ENCODE data around the gene POLD3. TPM values are rescaled to one million over a fixed set of nuclear protein-coding genes. Genes with fewer than 3 reads are reported as not detected.
"Not testable (repeated sequence)": the region's sequence is repeated elsewhere in the genome, so short reads cannot be mapped to it uniquely, and the experiment has no call there.

Gene POLD3
- total RNA-seq, 1 donor from 2014 or later = 22.6 TPM

GRCh38 chr11:74581954-74582547 is 10.3 kb upstream of the POLD3 start:
- DNase-seq (ENCODE audit: low spot score) = no peak

- DNase-seq (ENCODE audit: low spot score) = no peak
Measured at GRCh38 chr11:74583024-74583624, 9.3 kb upstream of the POLD3 start.

- not testable (repeated sequence) for DNase-seq (ENCODE audit: low spot score)
Measured at GRCh38 chr11:74590492-74590891, 1.9 kb upstream of the POLD3 start.

GRCh38 chr11:74592063-74592440 is 330 bp upstream of the POLD3 start:
- DNase-seq (ENCODE audit: low spot score) = no peak

DNA sequence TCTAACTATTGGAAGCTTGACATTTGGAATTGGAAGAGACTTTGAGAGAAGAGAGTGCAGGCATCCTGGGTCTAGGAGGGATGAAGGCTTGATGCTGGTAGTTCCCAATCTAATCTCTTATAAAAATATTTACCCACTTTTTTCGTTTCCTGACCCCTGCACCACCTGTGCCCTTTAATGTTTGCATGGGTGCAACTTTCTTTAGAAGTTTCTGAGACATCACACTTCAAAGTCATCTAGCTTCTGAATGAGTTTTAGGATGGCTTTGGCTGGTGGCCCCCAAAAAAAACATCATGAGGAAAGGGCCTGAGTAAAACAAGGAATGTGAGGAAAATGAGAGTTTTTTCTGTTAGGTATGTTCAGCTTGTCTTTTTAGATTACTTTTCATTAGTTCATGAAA is 1.1 kb downstream of the POLD3 start:
- no peak for DNase-seq (ENCODE audit: low spot score)

DNA sequence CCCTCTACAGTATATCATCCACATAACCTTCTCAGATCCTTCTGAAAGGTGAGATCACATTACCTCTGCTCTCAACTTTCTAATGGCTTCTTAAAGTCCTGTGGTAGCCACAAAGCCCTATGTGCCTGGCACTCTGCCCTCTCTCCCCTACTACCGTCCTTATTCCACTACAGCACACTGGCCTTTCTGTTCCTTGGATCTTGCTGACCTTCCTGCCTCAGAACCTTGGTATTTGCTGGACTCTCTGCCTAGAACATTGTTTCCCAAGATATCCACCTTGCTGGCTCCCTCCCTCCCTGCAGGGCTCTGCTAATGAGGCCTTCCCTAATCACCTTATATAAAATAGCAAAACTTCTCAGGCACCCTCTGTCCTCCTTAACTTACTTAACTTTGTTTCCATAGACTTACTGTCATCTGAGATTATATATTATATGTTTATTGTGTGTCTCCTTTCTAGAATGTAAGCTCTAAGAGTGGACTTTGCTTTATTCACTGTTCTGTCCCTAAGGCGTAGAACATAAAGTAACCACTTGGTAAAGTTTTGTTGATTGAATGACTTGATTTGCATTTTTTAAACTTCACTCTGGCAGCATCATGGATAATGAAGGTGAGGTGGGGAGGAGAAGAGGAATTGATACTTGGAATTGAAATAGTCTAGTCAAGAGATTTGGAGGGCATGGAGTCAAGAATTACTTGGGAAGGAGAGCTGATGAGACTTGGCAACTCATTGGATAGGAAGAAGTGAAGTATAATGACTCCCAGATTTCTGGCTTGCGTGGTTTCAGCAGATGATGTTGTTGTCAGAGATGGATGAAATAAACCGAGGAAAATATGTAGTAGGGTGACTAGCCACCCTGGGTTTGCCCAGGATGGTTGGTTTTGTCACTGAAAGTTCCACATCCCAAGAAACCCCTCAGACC is 10.5 kb downstream of the POLD3 start:
- no peak for DNase-seq (ENCODE audit: low spot score)

DNA sequence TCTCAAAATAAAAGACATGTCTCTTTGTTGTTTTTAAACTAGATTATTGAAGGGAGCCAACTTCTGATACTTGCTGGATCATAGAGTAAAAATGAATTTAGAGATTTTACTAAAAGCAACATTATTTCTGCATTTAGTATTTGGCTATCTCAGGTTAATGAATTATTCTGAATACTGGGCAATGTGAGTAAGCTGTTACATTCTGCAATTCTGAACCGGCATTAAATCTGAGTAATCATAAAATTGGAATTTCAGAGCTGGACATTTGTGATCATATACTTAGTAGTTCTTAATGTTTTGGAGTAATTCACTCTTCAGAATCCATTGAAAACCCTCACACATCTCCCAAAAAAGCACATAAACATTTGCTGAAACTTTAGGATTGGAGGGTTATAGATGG is 11.5 kb downstream of the POLD3 start:
- no peak for DNase-seq (ENCODE audit: low spot score)

DNA sequence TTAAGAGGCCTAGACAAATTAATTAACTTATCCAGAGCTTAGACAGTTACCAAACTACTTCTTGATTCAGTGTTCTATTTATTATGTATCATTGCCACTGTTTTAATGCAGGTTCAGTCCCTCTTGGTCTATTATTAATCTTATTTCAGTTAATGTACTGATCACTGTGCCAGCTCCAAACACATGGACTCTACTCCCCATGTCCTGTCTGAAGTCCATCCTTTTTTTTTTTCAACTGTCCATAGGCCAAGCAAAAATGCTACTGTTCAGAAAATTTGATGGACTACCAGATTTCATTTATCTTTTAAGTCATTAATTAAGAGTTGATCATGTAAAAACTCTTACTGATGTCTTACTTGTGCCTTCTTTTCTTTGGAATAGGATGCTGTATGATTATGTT is 11.9 kb downstream of the POLD3 start:
- DNase-seq (ENCODE audit: low spot score) = no peak

DNA sequence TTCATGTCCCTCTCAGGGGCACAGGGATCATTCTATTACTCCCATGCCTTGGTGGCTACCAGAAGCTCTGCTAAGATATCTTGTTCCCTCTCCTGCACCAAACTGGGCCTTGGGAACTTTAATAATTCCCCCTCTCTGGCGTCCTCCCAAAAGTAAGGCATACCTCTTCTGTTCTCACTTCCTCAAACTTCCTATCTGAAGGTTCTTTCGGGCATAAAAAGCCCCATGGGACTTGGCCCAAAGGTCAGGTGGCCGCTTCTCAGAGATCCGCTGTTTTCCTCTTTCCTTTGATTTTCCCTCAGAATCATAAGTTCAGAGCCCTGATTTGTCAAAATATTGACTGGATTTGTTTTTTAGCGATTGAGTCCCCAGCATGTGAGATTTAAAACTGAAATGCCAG is 13.0 kb downstream of the POLD3 start:
- no peak for DNase-seq (ENCODE audit: low spot score)

DNA sequence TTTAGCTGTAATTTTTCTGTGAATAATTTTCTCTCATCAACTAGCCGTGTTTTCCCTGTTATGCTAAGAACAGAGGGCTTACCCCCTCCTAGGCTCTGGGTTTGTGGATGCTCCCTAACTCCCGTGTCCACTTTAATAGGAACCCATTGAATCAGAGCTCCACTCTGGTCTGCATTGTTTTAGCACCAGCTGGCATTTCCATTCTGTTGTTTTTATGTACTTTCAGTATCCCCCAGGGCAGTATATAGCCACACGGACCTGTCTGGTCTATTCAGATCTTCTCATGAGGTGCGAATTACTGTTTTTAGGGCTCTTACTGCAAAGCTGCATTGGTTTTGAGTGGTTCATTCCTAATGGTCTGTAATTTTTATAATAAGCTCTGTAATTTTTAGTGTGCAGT is 16.0 kb downstream of the POLD3 start:
- no peak for DNase-seq (ENCODE audit: low spot score)

GRCh38 chr11:74611369-74611861 is 19.0 kb downstream of the POLD3 start:
- peak; percentile 74 for DNase-seq (ENCODE audit: low spot score)

DNA sequence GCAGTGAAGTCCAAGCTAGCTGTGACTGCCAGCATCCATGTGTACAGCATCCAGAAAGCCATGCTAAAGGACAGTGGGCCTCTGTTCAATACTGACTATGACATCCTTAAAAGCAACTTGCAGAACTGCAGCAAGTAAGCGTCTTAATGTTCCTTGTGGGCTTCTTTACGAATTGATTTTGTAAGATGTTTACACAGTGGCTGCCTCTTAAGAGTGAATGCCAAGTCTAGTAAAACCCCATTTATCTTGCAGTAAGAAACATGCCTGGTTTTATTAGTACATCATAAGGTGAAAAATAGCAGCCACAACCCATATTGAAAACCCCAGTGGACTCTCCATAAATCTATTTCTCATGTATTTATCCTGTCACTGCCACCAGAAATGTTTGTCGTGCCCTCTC is 20.5 kb downstream of the POLD3 start:
- DNase-seq (ENCODE audit: low spot score) = peak; percentile 52

DNA sequence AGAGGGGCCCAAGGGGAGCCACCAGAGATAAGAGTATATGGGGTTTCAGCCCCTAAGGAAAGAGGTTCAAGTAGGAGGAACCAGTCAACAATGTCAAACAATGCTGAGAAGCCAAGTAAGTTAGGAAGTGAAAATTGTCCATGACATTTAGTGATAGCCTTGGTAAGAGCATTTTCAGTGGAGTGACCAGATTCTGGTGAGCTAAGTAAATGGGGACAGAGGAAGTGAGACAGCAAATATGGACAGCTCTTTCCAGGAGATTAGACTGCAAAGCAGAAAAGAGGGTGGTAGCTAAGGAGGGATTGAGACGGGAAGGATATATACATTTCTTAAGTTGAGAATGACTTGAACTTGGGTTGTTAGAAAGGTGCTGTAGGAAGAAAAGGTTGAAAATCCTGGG is 22.9 kb downstream of the POLD3 start:
- no peak for DNase-seq (ENCODE audit: low spot score)

GRCh38 chr11:74615988-74616387 is 23.6 kb downstream of the POLD3 start:
- DNase-seq (ENCODE audit: low spot score) = no peak

- no peak for DNase-seq (ENCODE audit: low spot score)
Measured at GRCh38 chr11:74620531-74620930, 28.1 kb downstream of the POLD3 start.

DNA sequence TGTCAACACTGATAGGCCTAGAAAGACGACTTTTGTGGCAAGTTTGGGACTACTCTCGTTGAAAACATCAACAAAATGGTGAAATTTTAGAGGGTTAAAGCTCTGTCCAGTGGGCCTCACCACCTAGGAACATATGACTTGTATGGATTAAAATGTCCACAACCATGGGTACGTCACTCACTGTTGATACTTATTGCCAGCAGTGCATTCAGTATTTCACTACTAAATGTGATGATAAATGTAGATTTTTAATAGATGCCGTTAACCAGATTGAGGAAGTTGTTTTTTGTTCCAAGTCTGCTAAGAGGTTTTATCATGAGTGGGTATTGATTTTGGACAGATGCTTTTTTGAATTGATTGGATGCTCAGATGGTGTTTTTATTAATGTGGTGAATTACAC is 33.7 kb downstream of the POLD3 start:
- DNase-seq (ENCODE audit: low spot score) = no peak

DNA sequence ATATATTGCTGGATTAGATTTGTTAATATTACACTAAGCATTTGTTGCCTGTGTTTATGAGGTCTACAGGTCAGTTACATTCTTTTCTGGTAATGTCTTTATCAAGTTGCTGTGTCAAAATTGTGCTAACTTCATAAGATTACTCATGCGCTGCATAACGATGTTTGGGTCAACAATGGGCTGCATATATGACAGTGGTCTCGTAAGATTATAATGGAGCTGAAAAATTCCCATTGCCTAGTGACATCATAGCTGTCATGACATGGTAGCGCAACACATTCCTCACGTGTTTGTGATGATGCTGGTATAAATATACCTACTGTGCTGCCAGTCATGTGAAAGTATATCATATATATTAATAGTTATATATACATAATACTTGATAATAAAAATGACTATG is 34.2 kb downstream of the POLD3 start:
- DNase-seq (ENCODE audit: low spot score) = no peak

DNA sequence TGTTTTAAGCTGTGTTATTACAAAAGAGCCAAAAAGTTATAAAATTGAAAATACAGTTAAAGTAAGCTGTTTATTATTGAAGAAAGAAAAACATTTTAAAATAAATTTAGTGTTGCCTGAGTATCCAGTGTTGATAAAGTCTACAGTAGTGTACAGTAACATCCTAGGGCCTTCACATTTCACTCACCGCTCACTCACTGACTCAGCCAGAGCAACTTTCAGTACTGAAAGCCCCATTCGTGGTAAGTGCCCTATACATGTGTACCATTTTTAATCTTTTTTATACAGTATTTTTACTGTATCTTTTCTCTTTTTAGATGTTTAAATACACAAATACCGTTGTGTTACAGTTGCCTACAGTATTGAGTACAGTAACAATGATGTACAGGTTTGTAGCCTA is 35.0 kb downstream of the POLD3 start:
- no peak for DNase-seq (ENCODE audit: low spot score)

DNA sequence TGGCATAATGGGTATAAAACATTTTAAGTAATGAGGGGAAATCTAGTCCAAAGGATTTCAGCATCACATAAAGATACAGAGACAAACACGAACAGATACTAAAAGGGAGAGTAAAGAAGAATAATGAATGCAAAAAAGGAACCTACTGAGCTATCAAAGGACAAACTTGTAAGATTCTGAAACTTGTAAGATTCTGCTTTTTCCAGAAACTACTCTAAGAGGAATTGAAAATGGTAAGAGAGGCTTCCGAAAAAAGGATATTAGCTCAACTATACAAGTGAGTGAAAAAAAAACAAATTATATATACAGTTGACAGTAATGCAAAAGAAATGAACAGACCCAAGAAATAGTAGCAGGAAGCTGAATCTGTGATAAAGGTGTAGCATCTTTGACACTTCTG is 37.7 kb downstream of the POLD3 start:
- no peak for DNase-seq (ENCODE audit: low spot score)

- no peak for DNase-seq (ENCODE audit: low spot score)
Measured at GRCh38 chr11:74633406-74634393, 41.3 kb downstream of the POLD3 start.

DNA sequence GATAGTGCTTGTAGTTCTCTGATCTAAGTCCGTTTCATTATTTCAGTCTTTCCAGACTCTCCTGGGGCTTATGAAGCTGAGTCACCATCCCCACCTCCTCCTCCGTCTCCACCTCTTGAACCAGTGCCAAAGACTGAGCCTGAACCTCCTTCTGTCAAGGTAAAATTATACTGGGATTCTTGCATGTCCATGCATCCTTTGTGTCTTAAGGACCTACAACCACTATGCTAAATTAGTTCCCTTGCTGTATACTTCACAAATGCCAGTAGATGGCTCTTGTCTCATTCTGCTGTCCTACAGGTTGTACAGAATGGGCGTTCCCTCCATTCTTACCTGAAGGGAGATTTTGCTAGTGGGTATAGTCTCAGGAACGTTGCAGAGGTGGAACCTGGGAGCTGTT is 42.2 kb downstream of the POLD3 start:
- DNase-seq (ENCODE audit: low spot score) = peak; percentile 60
